Measurements from ENCODE around the gene CARM1. TPM values are rescaled to one million over a fixed set of nuclear protein-coding genes. Genes with fewer than 3 reads are reported as not detected.
"Not testable (repeated sequence)": the region's sequence is repeated elsewhere in the genome, so short reads cannot be mapped to it uniquely, and the experiment has no call there.

The CARM1 gene
- total RNA-seq, 2 donors from 2014 or later, result 15.3 to 19.8 TPM

DNA sequence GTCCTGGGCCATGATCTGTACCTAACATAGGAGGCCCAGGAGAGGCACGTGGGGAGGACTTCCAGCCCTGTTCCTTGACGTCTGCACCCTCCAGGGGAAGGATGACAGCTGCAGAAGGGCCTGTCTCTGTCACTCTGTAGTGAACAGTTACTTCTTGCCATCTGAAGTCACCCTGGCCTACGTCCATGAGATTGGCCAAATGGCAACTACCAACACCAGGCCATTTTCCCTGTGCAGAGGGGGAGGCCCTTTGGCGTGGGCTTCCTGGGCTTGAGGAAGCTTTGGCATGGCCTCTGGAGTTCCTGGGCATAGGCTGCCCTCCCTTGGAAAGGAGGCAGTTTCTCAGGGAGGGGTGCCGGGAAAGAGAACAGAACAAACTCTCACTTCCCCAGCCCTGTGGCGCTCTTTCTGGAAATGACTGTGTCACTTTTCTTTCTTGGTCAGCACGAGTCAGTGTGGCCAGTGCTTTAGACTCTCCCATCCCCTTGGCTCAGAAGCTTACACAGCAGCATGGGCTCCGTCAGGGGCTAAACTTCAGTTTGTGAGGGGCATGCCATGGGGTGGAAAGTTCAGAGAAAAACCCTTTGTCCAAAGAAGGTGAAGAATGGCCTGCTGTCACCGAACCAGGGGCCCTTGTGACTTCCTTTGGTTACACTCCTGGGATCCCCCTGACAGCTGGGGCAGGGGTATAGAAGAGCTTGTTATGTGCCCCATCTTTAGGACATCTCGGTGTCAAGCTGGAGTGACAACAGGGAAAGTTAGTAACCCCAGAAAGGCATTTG, 5.3 kb downstream of the CARM1 start:
- DNase-seq (ENCODE audit: low spot score), result peak; percentile 69
- Histone ChIP-seq H3K27me3 (no peaks in the 10 kb centered on the region), H3K4me3 (no peak overlapping the region), H3K36me3 (no peaks in the 10 kb centered on the region), H3K27ac (peak overlapping the region; percentile 65 to 79), H3K4me1 (peaks cover 0 to 72% of the 10 kb centered on the region in 2 donors), H3K9me3 (no peaks in the 10 kb centered on the region)
- TF ChIP-seq, protein P1, sequence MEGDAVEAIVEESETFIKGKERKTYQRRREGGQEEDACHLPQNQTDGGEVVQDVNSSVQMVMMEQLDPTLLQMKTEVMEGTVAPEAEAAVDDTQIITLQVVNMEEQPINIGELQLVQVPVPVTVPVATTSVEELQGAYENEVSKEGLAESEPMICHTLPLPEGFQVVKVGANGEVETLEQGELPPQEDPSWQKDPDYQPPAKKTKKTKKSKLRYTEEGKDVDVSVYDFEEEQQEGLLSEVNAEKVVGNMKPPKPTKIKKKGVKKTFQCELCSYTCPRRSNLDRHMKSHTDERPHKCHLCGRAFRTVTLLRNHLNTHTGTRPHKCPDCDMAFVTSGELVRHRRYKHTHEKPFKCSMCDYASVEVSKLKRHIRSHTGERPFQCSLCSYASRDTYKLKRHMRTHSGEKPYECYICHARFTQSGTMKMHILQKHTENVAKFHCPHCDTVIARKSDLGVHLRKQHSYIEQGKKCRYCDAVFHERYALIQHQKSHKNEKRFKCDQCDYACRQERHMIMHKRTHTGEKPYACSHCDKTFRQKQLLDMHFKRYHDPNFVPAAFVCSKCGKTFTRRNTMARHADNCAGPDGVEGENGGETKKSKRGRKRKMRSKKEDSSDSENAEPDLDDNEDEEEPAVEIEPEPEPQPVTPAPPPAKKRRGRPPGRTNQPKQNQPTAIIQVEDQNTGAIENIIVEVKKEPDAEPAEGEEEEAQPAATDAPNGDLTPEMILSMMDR (IDR thresholded peaks at IDR 0.05), result no peak

DNA sequence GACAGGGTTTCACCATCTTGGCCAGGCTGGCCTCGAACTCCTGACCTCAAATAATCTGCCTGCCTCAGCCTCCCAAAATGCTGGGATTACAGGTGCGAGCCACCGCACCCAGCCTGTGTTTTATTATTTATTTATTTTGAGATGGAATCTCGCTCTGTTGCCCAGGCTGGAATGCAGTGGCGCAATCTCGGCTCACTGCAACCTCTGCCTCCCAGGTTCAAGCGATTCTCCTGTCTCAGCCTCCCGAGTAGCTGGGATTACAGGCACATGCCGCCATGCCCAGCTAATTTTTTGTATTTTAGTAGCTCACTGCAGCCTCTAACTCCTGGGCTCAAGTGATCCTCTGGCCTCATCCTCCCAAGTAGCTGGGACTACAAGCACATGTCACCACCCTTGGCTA, 6.3 kb downstream of the CARM1 start:
- not testable (repeated sequence) for H3K4me3 ChIP-seq; DNase-seq (ENCODE audit: low spot score); H3K36me3 ChIP-seq; H3K9me3 ChIP-seq; H3K27me3 ChIP-seq
- Histone ChIP-seq H3K27ac (peak overlapping the region; percentile 65 to 79), H3K4me1 (peaks cover 0 to 75% of the 10 kb centered on the region in 2 donors)

DNA sequence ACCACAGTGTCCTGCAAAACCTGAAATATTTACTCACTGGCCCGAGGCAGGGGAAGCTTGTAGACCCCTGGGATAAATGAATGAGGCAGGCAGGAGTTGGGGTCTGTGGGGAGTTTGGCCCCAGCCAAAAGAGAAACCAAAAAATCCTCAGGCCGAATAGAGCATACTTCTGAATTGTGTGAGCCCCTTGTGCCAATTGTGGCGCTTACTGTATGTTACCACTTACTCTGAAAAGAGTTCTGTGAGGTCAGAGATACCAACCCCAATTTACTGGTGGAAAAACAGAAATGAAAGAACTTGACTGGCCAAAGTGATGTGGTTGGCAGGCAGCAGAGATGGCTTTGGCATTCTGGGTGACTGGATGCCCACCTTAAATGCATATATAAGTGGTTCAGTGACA, 6.9 kb downstream of the CARM1 start:
- H3K4me1 ChIP-seq, result peaks cover 0 to 70% of the 10 kb centered on the region in 2 donors
- no peaks in the 10 kb centered on the region for H3K36me3 ChIP-seq
- peak overlapping the region; percentile 65 to 79 for H3K27ac ChIP-seq
- no peaks in the 10 kb centered on the region for H3K27me3 ChIP-seq
- no peaks in the 10 kb centered on the region for H3K9me3 ChIP-seq
- H3K4me3 ChIP-seq, result no peak overlapping the region
- no peak for DNase-seq (ENCODE audit: low spot score)
- TF ChIP-seq, protein P1 (IDR thresholded peaks at IDR 0.05), result no peak

DNA sequence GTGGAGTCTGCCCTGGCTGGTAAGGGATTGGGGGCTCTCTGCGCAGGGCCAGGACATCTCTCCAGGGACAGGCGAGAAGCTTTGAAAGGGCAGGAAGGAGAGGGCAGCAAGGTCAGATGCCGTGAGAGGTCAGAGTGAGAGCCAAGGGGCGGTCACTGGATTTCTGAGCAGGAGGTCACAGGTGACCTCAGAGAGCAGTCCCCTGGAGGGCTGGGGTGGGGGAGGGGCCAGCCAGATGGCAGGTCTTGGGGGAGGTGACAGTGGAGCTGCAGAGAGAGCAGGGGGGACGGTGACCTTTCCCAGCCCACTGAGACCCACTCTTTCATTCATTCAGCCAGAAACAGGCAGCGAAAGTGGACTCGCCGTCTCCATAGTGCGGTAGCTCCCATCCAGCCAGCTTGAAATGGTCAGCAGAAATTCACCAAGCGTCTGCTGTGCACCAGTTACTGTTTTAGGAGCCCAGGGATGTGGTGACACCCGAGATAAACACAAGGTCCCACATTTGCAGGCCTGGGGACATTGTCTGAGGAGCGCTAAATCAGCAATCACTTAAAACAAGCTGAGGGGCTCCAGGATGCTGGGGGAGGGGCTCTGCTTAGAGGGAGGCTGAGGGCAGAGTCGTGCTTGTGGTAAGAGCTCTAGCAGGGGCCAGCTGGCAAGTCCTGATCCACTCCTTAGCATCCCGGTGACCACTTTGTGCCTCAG, 10.2 kb downstream of the CARM1 start:
- no peak for DNase-seq (ENCODE audit: low spot score)
- H3K36me3 ChIP-seq, result no peaks in the 10 kb centered on the region

DNA sequence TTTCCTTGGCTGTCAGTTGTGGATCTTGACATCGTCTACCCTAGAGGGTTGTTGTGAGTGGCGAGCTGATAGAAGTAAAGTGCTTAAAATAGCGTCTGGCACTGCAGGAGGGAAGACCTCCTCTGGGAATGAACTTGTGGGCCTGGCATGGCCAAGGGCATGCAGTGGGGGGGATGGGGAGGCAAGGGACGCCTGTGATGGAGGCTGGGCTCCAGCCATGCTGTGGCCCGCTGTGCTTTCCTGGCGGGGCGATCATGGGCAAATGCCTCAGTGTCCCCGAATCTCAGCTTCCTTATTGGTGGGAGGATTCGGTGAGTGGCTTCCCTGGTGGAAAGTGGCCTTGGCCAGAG, 10.7 kb downstream of the CARM1 start:
- DNase-seq (ENCODE audit: low spot score), result no peak
- H3K27ac ChIP-seq, result peak overlapping the region; percentile 33 to 68
- H3K36me3 ChIP-seq, result no peaks in the 10 kb centered on the region
- no peaks in the 10 kb centered on the region for H3K9me3 ChIP-seq
- peaks cover 0 to 64% of the 10 kb centered on the region in 2 donors for H3K4me1 ChIP-seq
- no peak overlapping the region for H3K4me3 ChIP-seq
- H3K27me3 ChIP-seq, result no peaks in the 10 kb centered on the region
- TF ChIP-seq, protein P1 (IDR thresholded peaks at IDR 0.05), result no peak

More for the DNA sequence above, 10.2 kb downstream of the CARM1 start:
- H3K4me3 ChIP-seq, result no peak overlapping the region
- peaks cover 0 to 65% of the 10 kb centered on the region in 2 donors for H3K4me1 ChIP-seq
- TF ChIP-seq, protein P1 (IDR thresholded peaks at IDR 0.05), result no peak
- H3K27ac ChIP-seq, result peak overlapping the region; percentile 33 to 68
- H3K9me3 ChIP-seq, result no peaks in the 10 kb centered on the region
- H3K27me3 ChIP-seq, result no peaks in the 10 kb centered on the region

DNA sequence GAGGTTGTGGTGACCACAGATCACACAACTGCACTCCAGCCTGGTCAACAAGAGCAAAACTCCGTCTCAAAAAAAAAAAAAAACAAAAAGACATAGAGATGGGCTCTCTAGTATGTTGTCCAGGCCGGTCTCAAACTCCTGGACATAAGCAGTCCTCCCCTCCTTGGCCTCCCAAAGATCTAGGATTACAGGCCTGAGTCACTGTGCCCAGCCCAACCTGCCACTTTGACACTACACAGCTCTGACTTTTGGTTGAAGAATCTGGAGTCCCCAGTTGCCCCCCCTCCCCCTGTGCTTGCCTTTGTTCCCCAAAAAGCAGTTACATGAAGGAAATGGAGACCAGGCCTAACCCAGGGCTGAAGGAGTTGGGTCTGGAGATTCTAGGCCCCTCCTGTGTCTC, 12.9 kb downstream of the CARM1 start:
- Histone ChIP-seq H3K9me3 (no peaks in the 10 kb centered on the region), H3K4me3 (no peak overlapping the region), H3K4me1 (peaks cover 0 to 56% of the 10 kb centered on the region in 2 donors), H3K27ac (no peak overlapping the region), H3K36me3 (no peaks in the 10 kb centered on the region), H3K27me3 (no peaks in the 10 kb centered on the region)
- TF ChIP-seq, protein P1 (IDR thresholded peaks at IDR 0.05), result no peak
- no peak for DNase-seq (ENCODE audit: low spot score)
